ENCODE measurements around the gene NLK. TPM values are rescaled to one million over a fixed set of nuclear protein-coding genes. Genes with fewer than 3 reads are reported as not detected.
"Not testable (repeated sequence)": the region's sequence is repeated elsewhere in the genome, so short reads cannot be mapped to it uniquely, and the experiment has no call there.

The NLK gene
- total RNA-seq, 1 donor from 2014 or later, result 20.2 TPM

GRCh38 chr17:28125526-28126378, 83.3 kb downstream of the NLK start:
- no peak for DNase-seq
- intact Hi-C loops (cut with DNase I), result no loop called here
- no peak for ATAC-seq (ENCODE audit: poor library complexity)

GRCh38 chr17:28127196-28127595, 84.7 kb downstream of the NLK start:
- intact Hi-C loops (cut with DNase I), result no loop called here
- DNase-seq (no peak), ATAC-seq (ENCODE audit: poor library complexity) (no peak)

GRCh38 chr17:28128779-28129178, 86.3 kb downstream of the NLK start:
- DNase-seq (no peak), ATAC-seq (ENCODE audit: poor library complexity) (no peak)
- intact Hi-C loops (cut with DNase I), result no loop called here

- no peak for DNase-seq
- intact Hi-C loops (cut with DNase I), result no loop called here
- no peak for ATAC-seq (ENCODE audit: poor library complexity)
Measured at GRCh38 chr17:28130472-28130871, 88.0 kb downstream of the NLK start.

GRCh38 chr17:28131599-28131998, 89.1 kb downstream of the NLK start:
- no peak for ATAC-seq (ENCODE audit: poor library complexity)
- DNase-seq, result no peak
- intact Hi-C loops (cut with DNase I), result no loop called here

GRCh38 chr17:28133562-28133970, 91.1 kb downstream of the NLK start:
- DNase-seq (no peak), ATAC-seq (ENCODE audit: poor library complexity) (no peak)
- intact Hi-C loops (cut with DNase I), result no loop called here

GRCh38 chr17:28136923-28137322, 94.4 kb downstream of the NLK start:
- intact Hi-C loops (cut with DNase I), result no loop called here
- DNase-seq, result no peak
- no peak for ATAC-seq (ENCODE audit: poor library complexity)

- intact Hi-C loops (cut with DNase I), result no loop called here
- ATAC-seq (ENCODE audit: poor library complexity), result no peak
- no peak for DNase-seq
Measured at GRCh38 chr17:28139822-28140221, 97.3 kb downstream of the NLK start.

GRCh38 chr17:28141313-28141712, 98.8 kb downstream of the NLK start:
- intact Hi-C loops (cut with DNase I), result no loop called here
- no peak for ATAC-seq (ENCODE audit: poor library complexity)
- DNase-seq, result no peak

GRCh38 chr17:28141773-28142172, 99.3 kb downstream of the NLK start:
- intact Hi-C loops (cut with DNase I), result no loop called here
- ATAC-seq (ENCODE audit: poor library complexity) (no peak), DNase-seq (no peak)

GRCh38 chr17:28142305-28142704, 99.8 kb downstream of the NLK start:
- DNase-seq, result no peak
- intact Hi-C loops (cut with DNase I), result no loop called here
- no peak for ATAC-seq (ENCODE audit: poor library complexity)

- no peak for DNase-seq
- intact Hi-C loops (cut with DNase I), result no loop called here
- ATAC-seq (ENCODE audit: poor library complexity), result no peak
Measured at GRCh38 chr17:28144019-28144418, 101.5 kb downstream of the NLK start.

- ATAC-seq (ENCODE audit: poor library complexity) (no peak), DNase-seq (no peak)
- intact Hi-C loops (cut with DNase I), result no loop called here
Measured at GRCh38 chr17:28145348-28145747, 102.9 kb downstream of the NLK start.

GRCh38 chr17:28147017-28147416, 104.5 kb downstream of the NLK start:
- intact Hi-C loops (cut with DNase I), result no loop called here
- no peak for ATAC-seq (ENCODE audit: poor library complexity)
- DNase-seq, result no peak

- no peak for ATAC-seq (ENCODE audit: poor library complexity)
- intact Hi-C loops (cut with DNase I), result no loop called here
- DNase-seq, result no peak
Measured at GRCh38 chr17:28151001-28151400, 108.5 kb downstream of the NLK start.

GRCh38 chr17:28154214-28154613, 111.7 kb downstream of the NLK start:
- ATAC-seq (ENCODE audit: poor library complexity) (no peak), DNase-seq (no peak)
- intact Hi-C loops (cut with DNase I), result no loop called here

GRCh38 chr17:28155405-28155804, 112.9 kb downstream of the NLK start:
- intact Hi-C loops (cut with DNase I); ATAC-seq (ENCODE audit: poor library complexity); DNase-seq: not testable (repeated sequence)

GRCh38 chr17:28159004-28159403, 116.5 kb downstream of the NLK start:
- intact Hi-C loops (cut with DNase I), result no loop called here
- ATAC-seq (ENCODE audit: poor library complexity) (no peak), DNase-seq (no peak)

GRCh38 chr17:28159924-28160323, 117.4 kb downstream of the NLK start:
- peak; percentile 71 for ATAC-seq (ENCODE audit: poor library complexity)
- no peak for DNase-seq
- intact Hi-C loops (cut with DNase I), result no loop called here

- intact Hi-C loops (cut with DNase I), result no loop called here
- ATAC-seq (ENCODE audit: poor library complexity) (no peak), DNase-seq (no peak)
Measured at GRCh38 chr17:28160610-28161009, 118.1 kb downstream of the NLK start.

- DNase-seq (no peak), ATAC-seq (ENCODE audit: poor library complexity) (no peak)
- intact Hi-C loops (cut with DNase I), result no loop called here
Measured at GRCh38 chr17:28161311-28161710, 118.8 kb downstream of the NLK start.
